Measurements from ENCODE around the gene STIM2.

The STIM2 gene

GRCh38 chr4:26993539-26993938 lies 132.9 kb downstream of the STIM2 start:
- no peak for TF ChIP-seq CEBPB (IDR thresholded peaks at IDR 0.05)
- no peak for TF ChIP-seq RAD21 (IDR thresholded peaks at IDR 0.05; ENCODE audit: low read depth)
- no peak for TF ChIP-seq FOXM1 (IDR thresholded peaks at IDR 0.05; ENCODE audit: borderline replicate concordance, low read depth)
- TF ChIP-seq CREB1 (IDR thresholded peaks at IDR 0.05; ENCODE audit: low read depth): no peak
- TF ChIP-seq REST (IDR thresholded peaks at IDR 0.05; ENCODE audit: low read depth): no peak
- TF ChIP-seq MAX (IDR thresholded peaks at IDR 0.05): no peak
- no peak for TF ChIP-seq TCF12 (IDR thresholded peaks at IDR 0.05; ENCODE audit: low read depth)
- TF ChIP-seq NFIC (IDR thresholded peaks at IDR 0.05): no peak

- TF ChIP-seq TEAD4 (IDR thresholded peaks at IDR 0.05) (no peak), REST (IDR thresholded peaks at IDR 0.05; ENCODE audit: low read depth) (no peak), CREB1 (IDR thresholded peaks at IDR 0.05; ENCODE audit: low read depth) (no peak), YY1 (IDR thresholded peaks at IDR 0.05; ENCODE audit: low read depth) (no peak), FOXM1 (IDR thresholded peaks at IDR 0.05; ENCODE audit: borderline replicate concordance, low read depth) (no peak), TAF1 (IDR thresholded peaks at IDR 0.05; ENCODE audit: low read depth) (no peak), NFIC (IDR thresholded peaks at IDR 0.05) (no peak), CEBPB (IDR thresholded peaks at IDR 0.05) (no peak), RAD21 (IDR thresholded peaks at IDR 0.05; ENCODE audit: low read depth) (no peak), TCF12 (IDR thresholded peaks at IDR 0.05; ENCODE audit: low read depth) (no peak), EGR1 (IDR thresholded peaks at IDR 0.05) (no peak), EP300 (IDR thresholded peaks at IDR 0.05; ENCODE audit: borderline replicate concordance) (no peak), ZBTB7A (IDR thresholded peaks at IDR 0.05; ENCODE audit: low read depth) (no peak), MAX (IDR thresholded peaks at IDR 0.05) (no peak)
- TF ChIP-seq, protein P1, sequence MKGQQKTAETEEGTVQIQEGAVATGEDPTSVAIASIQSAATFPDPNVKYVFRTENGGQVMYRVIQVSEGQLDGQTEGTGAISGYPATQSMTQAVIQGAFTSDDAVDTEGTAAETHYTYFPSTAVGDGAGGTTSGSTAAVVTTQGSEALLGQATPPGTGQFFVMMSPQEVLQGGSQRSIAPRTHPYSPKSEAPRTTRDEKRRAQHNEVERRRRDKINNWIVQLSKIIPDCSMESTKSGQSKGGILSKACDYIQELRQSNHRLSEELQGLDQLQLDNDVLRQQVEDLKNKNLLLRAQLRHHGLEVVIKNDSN (IDR thresholded peaks at IDR 0.05): no peak
Measured at GRCh38 chr4:26993967-26994366, 133.3 kb downstream of the STIM2 start.

DNA sequence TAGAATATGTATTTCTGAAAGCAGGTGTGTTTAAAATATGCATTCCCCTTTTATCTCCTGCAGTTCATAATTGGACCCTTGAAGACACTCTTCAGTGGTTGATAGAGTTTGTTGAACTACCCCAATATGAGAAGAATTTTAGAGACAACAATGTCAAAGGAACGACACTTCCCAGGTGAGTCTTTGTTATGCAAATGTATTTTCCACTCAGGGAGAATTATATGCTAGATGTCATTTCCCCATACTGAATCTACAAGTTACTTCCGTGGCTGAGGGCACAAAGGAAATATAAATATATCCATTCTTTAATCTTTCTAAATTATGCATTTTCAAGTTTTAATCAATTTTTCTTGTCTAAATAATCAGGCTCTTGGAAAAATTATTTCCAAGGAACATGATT lies 134.7 kb downstream of the STIM2 start:
- TF ChIP-seq MAX (IDR thresholded peaks at IDR 0.05) (no peak), EP300 (IDR thresholded peaks at IDR 0.05; ENCODE audit: borderline replicate concordance) (no peak), CREB1 (IDR thresholded peaks at IDR 0.05; ENCODE audit: low read depth) (no peak), EGR1 (IDR thresholded peaks at IDR 0.05) (no peak), YY1 (IDR thresholded peaks at IDR 0.05; ENCODE audit: low read depth) (no peak), TAF1 (IDR thresholded peaks at IDR 0.05; ENCODE audit: low read depth) (no peak), ZBTB7A (IDR thresholded peaks at IDR 0.05; ENCODE audit: low read depth) (no peak), RAD21 (IDR thresholded peaks at IDR 0.05; ENCODE audit: low read depth) (no peak), FOXM1 (IDR thresholded peaks at IDR 0.05; ENCODE audit: borderline replicate concordance, low read depth) (no peak), NFIC (IDR thresholded peaks at IDR 0.05) (no peak)

DNA sequence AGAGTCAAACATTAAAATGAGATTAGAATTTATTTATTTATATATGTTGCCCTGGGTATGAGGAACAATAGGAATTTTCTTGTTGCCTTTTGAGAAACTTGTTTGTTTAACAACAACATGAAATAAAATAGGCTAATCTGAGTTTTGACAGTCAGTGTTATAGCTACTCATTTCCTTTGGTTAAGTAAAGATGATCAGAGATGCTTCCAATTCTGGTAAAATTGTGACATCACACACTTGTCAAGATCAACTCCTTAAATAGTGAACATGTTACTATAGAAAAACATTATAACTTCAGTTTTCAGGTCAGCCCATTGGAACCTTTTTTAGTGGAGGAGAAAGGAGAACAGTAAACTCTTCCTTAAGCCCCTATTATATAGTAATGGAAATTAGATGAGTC lies 136.1 kb downstream of the STIM2 start:
- TF ChIP-seq YY1 (IDR thresholded peaks at IDR 0.05; ENCODE audit: low read depth) (no peak), TAF1 (IDR thresholded peaks at IDR 0.05; ENCODE audit: low read depth) (no peak), CREB1 (IDR thresholded peaks at IDR 0.05; ENCODE audit: low read depth) (no peak), REST (IDR thresholded peaks at IDR 0.05; ENCODE audit: low read depth) (no peak), EGR1 (IDR thresholded peaks at IDR 0.05) (no peak), MAX (IDR thresholded peaks at IDR 0.05) (no peak), EP300 (IDR thresholded peaks at IDR 0.05; ENCODE audit: borderline replicate concordance) (no peak), FOXM1 (IDR thresholded peaks at IDR 0.05; ENCODE audit: borderline replicate concordance, low read depth) (no peak), CEBPB (IDR thresholded peaks at IDR 0.05) (no peak), TCF12 (IDR thresholded peaks at IDR 0.05; ENCODE audit: low read depth) (no peak), ZBTB7A (IDR thresholded peaks at IDR 0.05; ENCODE audit: low read depth) (no peak), TEAD4 (IDR thresholded peaks at IDR 0.05) (no peak), NFIC (IDR thresholded peaks at IDR 0.05) (no peak)
- TF ChIP-seq, protein P1 (IDR thresholded peaks at IDR 0.05): no peak
